DOHH2 (cell line): ENCODE measurements around the gene SKIL.

Experiments used
- EZH2phosphoT487 ChIP-seq: fragments of 200-600 bp; sonication (generic); IDR thresholded peaks from 2 replicates; pipeline ENCODE4 v1.6.1; 2017; ENCODE audit warnings: borderline replicate concordance, mild to moderate bottlenecking, antibody characterized with exemption, low read length, moderate library complexity, mixed read lengths
- TF ChIP-seq, protein P1 (sequence below): fragments of 200-600 bp; sonication (generic); IDR thresholded peaks from one replicate; pipeline ENCODE4 v1.5.1; 2014; ENCODE audit warnings: antibody characterized with exemption, mild to moderate bottlenecking, low read depth, low read length; ENCODE audit not compliant: poor library complexity, severe bottlenecking

DNA sequence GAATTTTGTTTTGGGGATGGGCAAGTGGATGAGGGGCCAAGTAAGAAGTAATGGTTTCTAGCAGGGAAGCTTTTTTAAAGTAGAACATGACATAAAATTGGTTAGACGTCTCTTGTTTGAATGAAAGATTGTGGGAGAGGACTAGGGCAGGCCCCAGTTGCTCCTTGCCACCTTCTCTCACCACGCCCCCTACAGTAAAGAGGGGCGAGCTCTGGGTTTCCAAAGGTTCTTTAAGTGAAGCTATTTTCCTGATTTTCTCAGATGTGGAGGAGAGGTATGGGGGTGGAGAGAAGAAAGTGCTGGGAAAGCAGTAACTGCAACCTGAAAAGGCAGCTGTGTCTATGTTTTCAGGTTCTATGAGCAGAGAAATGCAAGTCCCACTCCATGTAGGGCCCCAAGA lies 32.6 kb upstream of the SKIL start:
- TF ChIP-seq, protein P1, sequence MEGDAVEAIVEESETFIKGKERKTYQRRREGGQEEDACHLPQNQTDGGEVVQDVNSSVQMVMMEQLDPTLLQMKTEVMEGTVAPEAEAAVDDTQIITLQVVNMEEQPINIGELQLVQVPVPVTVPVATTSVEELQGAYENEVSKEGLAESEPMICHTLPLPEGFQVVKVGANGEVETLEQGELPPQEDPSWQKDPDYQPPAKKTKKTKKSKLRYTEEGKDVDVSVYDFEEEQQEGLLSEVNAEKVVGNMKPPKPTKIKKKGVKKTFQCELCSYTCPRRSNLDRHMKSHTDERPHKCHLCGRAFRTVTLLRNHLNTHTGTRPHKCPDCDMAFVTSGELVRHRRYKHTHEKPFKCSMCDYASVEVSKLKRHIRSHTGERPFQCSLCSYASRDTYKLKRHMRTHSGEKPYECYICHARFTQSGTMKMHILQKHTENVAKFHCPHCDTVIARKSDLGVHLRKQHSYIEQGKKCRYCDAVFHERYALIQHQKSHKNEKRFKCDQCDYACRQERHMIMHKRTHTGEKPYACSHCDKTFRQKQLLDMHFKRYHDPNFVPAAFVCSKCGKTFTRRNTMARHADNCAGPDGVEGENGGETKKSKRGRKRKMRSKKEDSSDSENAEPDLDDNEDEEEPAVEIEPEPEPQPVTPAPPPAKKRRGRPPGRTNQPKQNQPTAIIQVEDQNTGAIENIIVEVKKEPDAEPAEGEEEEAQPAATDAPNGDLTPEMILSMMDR = peak; percentile 29
- no peak for TF ChIP-seq EZH2phosphoT487
